RCC 7860 (cell line): Measurements from ENCODE around the gene ZNF385B.
A peak's percentile ranks its signal among the peaks of the same experiment; 100 is the strongest.

ENCODE experiments used
- DNase-seq: peaks from one replicate; pipeline ENCODE4 v3.0.0-alpha.2; 2015; ENCODE audit warnings: low spot score
- FAIRE-seq: peaks from 2 replicates; lab custom pipeline; 2012; peaks lifted over from hg19 to GRCh38; lab: Jason Lieb, UNC

Gene ZNF385B

GRCh38 chr2:179594268-179595112 lies 266.9 kb downstream of the ZNF385B start:
- DNase-seq (no peak), FAIRE-seq (no peak)

GRCh38 chr2:179593323-179593722 lies 268.1 kb downstream of the ZNF385B start:
- FAIRE-seq = peak; percentile 52

GRCh38 chr2:179592167-179592936 lies 269.1 kb downstream of the ZNF385B start:
- FAIRE-seq (no peak), DNase-seq (peak; percentile 21)

More at GRCh38 chr2:179593323-179593722, 268.1 kb downstream of the ZNF385B start:
- DNase-seq = no peak

GRCh38 chr2:179591690-179592089 lies 269.7 kb downstream of the ZNF385B start:
- FAIRE-seq (no peak), DNase-seq (no peak)

GRCh38 chr2:179588486-179589145 lies 272.8 kb downstream of the ZNF385B start:
- no peak for DNase-seq
- FAIRE-seq = no peak

- FAIRE-seq (no peak), DNase-seq (no peak)
Observed at GRCh38 chr2:179584760-179585159, 276.7 kb downstream of the ZNF385B start.

GRCh38 chr2:179581605-179582004 lies 279.8 kb downstream of the ZNF385B start:
- no peak for DNase-seq
- FAIRE-seq = no peak

- peak; percentile 73 for DNase-seq
- FAIRE-seq = peak; percentile 97
Observed at GRCh38 chr2:179580378-179581146, 280.9 kb downstream of the ZNF385B start.

- DNase-seq = peak; percentile 59
- FAIRE-seq = peak; percentile 99
Observed at GRCh38 chr2:179579800-179580199, 281.6 kb downstream of the ZNF385B start.

GRCh38 chr2:179578171-179578916 lies 283.1 kb downstream of the ZNF385B start:
- no peak for DNase-seq
- peak; percentile 40 for FAIRE-seq

GRCh38 chr2:179574061-179574519 lies 287.3 kb downstream of the ZNF385B start:
- DNase-seq (no peak), FAIRE-seq (peak; percentile 97)

- FAIRE-seq (no peak), DNase-seq (no peak)
Observed at GRCh38 chr2:179572544-179572943, 288.9 kb downstream of the ZNF385B start.

- DNase-seq (no peak), FAIRE-seq (no peak)
Observed at GRCh38 chr2:179571721-179572120, 289.7 kb downstream of the ZNF385B start.

GRCh38 chr2:179571252-179571651 lies 290.2 kb downstream of the ZNF385B start:
- DNase-seq (no peak), FAIRE-seq (no peak)

- FAIRE-seq (peak; percentile 33), DNase-seq (no peak)
Observed at GRCh38 chr2:179569831-179570233, 291.6 kb downstream of the ZNF385B start.

- DNase-seq (no peak), FAIRE-seq (no peak)
Observed at GRCh38 chr2:179565807-179566206, 295.6 kb downstream of the ZNF385B start.

- DNase-seq (no peak), FAIRE-seq (no peak)
Observed at GRCh38 chr2:179562330-179562885, 299.0 kb downstream of the ZNF385B start.

- no peak for FAIRE-seq
Observed at GRCh38 chr2:179561702-179562101, 299.7 kb downstream of the ZNF385B start.

GRCh38 chr2:179560257-179560735 lies 301.1 kb downstream of the ZNF385B start:
- FAIRE-seq (no peak), DNase-seq (no peak)

More at GRCh38 chr2:179561702-179562101, 299.7 kb downstream of the ZNF385B start:
- DNase-seq = no peak
